WI38 (cell line): ENCODE data around the gene CEACAM21.

ENCODE experiments used
- H3K4me3 ChIP-seq: 2 replicates; pipeline ENCODE4 v1.5.1; 2011; ENCODE audit warnings: low read depth, mild to moderate bottlenecking, control low read depth, low read length
- TF ChIP-seq, protein P1 (sequence below): IDR thresholded peaks from 2 replicates; pipeline ENCODE4 v1.5.1; 2012; ENCODE audit warnings: low read depth, mild to moderate bottlenecking, control low read depth, low read length

Gene CEACAM21

GRCh38 chr19:41586064-41586463, 10.1 kb downstream of the CEACAM21 start:
- no peak overlapping the region for H3K4me3 ChIP-seq
- TF ChIP-seq, protein P1, sequence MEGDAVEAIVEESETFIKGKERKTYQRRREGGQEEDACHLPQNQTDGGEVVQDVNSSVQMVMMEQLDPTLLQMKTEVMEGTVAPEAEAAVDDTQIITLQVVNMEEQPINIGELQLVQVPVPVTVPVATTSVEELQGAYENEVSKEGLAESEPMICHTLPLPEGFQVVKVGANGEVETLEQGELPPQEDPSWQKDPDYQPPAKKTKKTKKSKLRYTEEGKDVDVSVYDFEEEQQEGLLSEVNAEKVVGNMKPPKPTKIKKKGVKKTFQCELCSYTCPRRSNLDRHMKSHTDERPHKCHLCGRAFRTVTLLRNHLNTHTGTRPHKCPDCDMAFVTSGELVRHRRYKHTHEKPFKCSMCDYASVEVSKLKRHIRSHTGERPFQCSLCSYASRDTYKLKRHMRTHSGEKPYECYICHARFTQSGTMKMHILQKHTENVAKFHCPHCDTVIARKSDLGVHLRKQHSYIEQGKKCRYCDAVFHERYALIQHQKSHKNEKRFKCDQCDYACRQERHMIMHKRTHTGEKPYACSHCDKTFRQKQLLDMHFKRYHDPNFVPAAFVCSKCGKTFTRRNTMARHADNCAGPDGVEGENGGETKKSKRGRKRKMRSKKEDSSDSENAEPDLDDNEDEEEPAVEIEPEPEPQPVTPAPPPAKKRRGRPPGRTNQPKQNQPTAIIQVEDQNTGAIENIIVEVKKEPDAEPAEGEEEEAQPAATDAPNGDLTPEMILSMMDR, result no peak

DNA sequence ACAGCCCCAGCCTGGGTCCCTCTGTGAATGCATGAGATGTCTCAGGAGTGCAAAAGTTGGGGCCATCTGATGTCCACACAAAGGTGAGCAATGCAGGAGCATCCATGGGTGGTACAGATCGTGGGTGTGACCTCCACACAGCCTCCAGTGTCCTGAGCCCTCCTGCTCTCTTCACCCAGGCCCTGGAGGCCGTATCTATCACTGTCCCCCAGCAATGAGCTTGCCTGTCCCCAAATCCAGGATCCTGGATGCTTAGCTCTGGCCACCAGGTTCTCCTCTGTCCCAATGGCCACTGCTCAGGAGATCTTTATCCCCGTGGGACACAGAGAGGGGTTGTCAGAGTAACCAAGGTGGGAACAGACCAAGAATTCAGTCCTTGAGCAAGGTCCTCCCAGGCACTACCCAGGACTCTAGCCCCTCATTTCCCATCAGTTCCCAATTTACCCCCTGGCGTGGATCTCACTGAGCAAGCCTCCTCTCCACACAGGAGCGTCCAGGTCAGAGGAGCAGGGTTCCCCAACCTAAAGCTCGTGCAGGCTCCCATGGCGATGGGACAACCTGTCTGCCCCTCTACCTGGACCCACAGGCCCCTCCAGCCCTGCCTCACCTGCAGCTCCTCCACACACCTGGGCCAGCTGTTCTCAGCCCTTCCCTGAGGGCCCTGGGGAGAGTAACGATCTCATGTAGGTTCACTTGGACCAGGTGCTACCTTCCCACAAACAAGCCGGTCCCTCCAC, 11.3 kb downstream of the CEACAM21 start:
- TF ChIP-seq, protein P1, result no peak
- H3K4me3 ChIP-seq, result no peak overlapping the region

DNA sequence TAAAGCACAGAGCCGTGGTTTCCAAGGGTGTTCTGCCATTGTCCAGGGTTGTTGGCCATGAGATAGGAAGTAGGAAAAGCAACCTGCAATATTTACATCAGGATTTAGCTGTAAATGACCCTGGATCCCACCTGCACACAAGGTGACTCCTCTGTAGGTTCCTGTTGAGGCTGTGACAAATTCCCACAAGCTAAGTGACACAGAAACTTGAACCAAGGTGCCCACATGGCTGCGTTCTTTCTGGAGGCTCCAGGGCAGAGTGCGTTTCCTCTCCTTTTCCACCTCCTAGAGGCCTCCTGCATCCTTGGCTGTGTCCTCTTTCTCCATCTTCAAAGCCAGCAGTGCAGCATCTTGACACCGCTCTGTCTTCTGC, 11.9 kb downstream of the CEACAM21 start:
- TF ChIP-seq, protein P1, result no peak
- H3K4me3 ChIP-seq, result no peak overlapping the region

GRCh38 chr19:41588497-41589209, 12.7 kb downstream of the CEACAM21 start:
- TF ChIP-seq, protein P1, result no peak
- no peak overlapping the region for H3K4me3 ChIP-seq

DNA sequence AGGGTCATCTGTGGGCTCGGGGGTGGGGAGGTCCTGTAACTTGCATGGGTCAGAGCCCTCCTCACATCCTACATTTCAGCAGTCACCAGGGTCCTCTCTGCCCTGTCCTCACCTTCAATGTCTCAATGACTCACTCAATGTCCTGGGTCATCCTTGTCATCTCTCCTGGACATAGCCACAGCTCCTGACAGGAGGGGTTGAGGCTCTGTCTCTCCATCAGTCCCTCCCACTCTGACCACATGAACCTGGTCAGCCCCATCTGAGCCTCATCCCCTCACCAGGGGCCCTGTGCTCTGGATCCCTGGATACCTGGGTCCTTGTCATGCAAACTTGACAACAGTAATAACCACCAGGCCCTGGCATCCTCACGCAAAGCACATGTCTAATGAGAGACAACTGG, 13.4 kb downstream of the CEACAM21 start:
- H3K4me3 ChIP-seq, result no peak overlapping the region
- TF ChIP-seq, protein P1, result no peak

GRCh38 chr19:41590936-41591335, 15.0 kb downstream of the CEACAM21 start:
- TF ChIP-seq, protein P1, result no peak
- H3K4me3 ChIP-seq, result no peak overlapping the region

- TF ChIP-seq, protein P1, result no peak
- H3K4me3 ChIP-seq, result no peak overlapping the region
These were observed 16.1 kb downstream of the CEACAM21 start for GRCh38 chr19:41591951-41592562.
